Measurements from ENCODE around the gene KCNK5. TPM values are rescaled to one million over a fixed set of nuclear protein-coding genes. Genes with fewer than 3 reads are reported as not detected.

The KCNK5 gene
- total and polyA plus RNA-seq, 9 of the 15 experiments (the other 6 are each of a cell fraction or from before 2014, with no cell fraction given) = 1.5 to 45.8 (median 25.8) TPM

DNA sequence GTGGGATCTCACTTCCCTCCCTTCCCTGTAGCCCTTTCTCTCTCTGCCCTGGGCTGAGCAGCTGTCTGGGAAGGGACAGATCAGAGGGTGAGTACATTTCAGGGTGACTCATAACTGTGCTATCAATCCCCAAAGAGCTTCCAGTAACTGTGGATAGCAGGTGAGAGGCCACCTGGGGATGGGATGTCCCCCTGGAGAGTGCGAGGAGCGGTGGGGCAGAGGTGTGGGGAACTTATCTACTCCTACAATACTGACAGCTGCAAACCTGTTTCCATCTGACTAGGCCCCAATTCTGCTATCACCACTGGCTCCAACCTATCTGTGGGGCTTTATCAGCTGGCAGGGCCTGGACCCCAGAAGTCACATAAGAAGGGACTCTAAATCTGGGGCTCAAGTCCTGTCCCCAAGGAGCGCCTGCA, 32.6 kb downstream of the KCNK5 start:
- H3K9ac ChIP-seq (ENCODE audit: insufficient read depth in 1 of 2, low read depth in 2 of 2, low read length in 2 of 2) = peak overlapping the region in 1 of 2 experiments; percentile 38; a peak in 1 of 4 replicates
- WGBS (ENCODE audit: insufficient coverage, low coverage, missing lambda C conversion rate) = 21% methylated on average over 3 of the region's 3 CpGs
- peaks cover 33% of the 10 kb centered on the region for H3K9me1 ChIP-seq (ENCODE audit: control insufficient read depth, insufficient read depth, low read length)
- H2AFZ ChIP-seq (ENCODE audit: low read depth, low read length) = no peak overlapping the region
- peak; percentile 54 to 87 (median 76) for DNase-seq (ENCODE audit: extremely low read depth in 1 of 4, low spot score in 3 of 4)
- intact Hi-C loops (cut with micrococcal nuclease) = no loop called here
- peak overlapping the region; percentile 1; the same call in 1 of the 2 replicates for H3K4me2 ChIP-seq (ENCODE audit: insufficient read depth, low read length)
- ATAC-seq = peak; percentile 64
- peaks cover 22 to 31% of the 10 kb centered on the region in 2 experiments; a peak in 4 of 5 replicates for H3K4me1 ChIP-seq (replicated peaks in 1 of 2; ENCODE audit: control insufficient read depth in 2 of 2, insufficient read depth in 2 of 2, low read length in 2 of 2)
- no peak overlapping the region; the same call in 2 of the 3 replicates for H3K27ac ChIP-seq (ENCODE audit: extremely low read depth, low read depth, low read length)
- no peak overlapping the region for H3K4me3 ChIP-seq
- peak; percentile 29 for FAIRE-seq
- H3K9me3 ChIP-seq (replicated peaks; ENCODE audit: control insufficient read depth, insufficient read depth, low read depth, low read length) = no peaks in the 10 kb centered on the region
- peaks cover 92% of the 10 kb centered on the region for H3K36me3 ChIP-seq (ENCODE audit: control insufficient read depth, insufficient read depth, low read length)
- BruUV-seq (replicated peaks) = no TSS peak
- peaks cover 83% of the 10 kb centered on the region for H3K79me2 ChIP-seq (ENCODE audit: control insufficient read depth, insufficient read depth, low read length)
- in situ Hi-C loops (cut with MboI) = no loop called here
- ChIA-PET CTCF (ENCODE audit: low intra/inter-chr PET ratio) (no interaction called here), POLR2A (interaction anchor here (0.5 to 3.6 kb wide), 3 partner anchors 10 to 86 kb away, joined by 3 to 30 read pairs (median 4); no protein-coding TSS in a partner anchor)
- H4K20me1 ChIP-seq (replicated peaks; ENCODE audit: control insufficient read depth, insufficient read depth, low read length) = peaks cover 67% of the 10 kb centered on the region
- no peaks in the 10 kb centered on the region for H3K27me3 ChIP-seq (ENCODE audit: control insufficient read depth in 2 of 2, insufficient read depth in 2 of 2, low read length in 2 of 2)
- TF ChIP-seq, protein P1, sequence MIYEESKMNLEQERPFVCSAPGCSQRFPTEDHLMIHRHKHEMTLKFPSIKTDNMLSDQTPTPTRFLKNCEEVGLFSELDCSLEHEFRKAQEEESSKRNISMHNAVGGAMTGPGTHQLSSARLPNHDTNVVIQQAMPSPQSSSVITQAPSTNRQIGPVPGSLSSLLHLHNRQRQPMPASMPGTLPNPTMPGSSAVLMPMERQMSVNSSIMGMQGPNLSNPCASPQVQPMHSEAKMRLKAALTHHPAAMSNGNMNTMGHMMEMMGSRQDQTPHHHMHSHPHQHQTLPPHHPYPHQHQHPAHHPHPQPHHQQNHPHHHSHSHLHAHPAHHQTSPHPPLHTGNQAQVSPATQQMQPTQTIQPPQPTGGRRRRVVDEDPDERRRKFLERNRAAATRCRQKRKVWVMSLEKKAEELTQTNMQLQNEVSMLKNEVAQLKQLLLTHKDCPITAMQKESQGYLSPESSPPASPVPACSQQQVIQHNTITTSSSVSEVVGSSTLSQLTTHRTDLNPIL (CRISPR knock-in tag; IDR thresholded peaks at IDR 0.05) = no peak
- TF ChIP-seq BCOR (IDR thresholded peaks at IDR 0.05) (no peak), ZNF263 (CRISPR knock-in tag; IDR thresholded peaks at IDR 0.05; ENCODE audit: borderline replicate concordance) (no peak), FOSL1 (tag; conservative IDR thresholded peaks at IDR 0.05) (0 out of 2 replicates have a peak, but pooled peaks have one; percentile 49), SNIP1 (IDR thresholded peaks at IDR 0.05; ENCODE audit: low read depth) (no peak), ZNF232 (CRISPR knock-in tag; IDR thresholded peaks at IDR 0.05) (no peak), TEAD4 (IDR thresholded peaks at IDR 0.05; ENCODE audit: low read length) (peak; percentile 79), TEAD4 (CRISPR knock-in tag; IDR thresholded peaks at IDR 0.05; ENCODE audit: borderline replicate concordance) (no peak), TRIM24 (IDR thresholded peaks at IDR 0.05) (peak; percentile 48 to 66; a peak in 3 of 4 replicates), ZFPM2 (CRISPR knock-in tag; IDR thresholded peaks at IDR 0.05) (no peak), STAT5A (IDR thresholded peaks at IDR 0.05; ENCODE audit: borderline replicate concordance, low read length) (no peak)
- TF ChIP-seq, protein P2, sequence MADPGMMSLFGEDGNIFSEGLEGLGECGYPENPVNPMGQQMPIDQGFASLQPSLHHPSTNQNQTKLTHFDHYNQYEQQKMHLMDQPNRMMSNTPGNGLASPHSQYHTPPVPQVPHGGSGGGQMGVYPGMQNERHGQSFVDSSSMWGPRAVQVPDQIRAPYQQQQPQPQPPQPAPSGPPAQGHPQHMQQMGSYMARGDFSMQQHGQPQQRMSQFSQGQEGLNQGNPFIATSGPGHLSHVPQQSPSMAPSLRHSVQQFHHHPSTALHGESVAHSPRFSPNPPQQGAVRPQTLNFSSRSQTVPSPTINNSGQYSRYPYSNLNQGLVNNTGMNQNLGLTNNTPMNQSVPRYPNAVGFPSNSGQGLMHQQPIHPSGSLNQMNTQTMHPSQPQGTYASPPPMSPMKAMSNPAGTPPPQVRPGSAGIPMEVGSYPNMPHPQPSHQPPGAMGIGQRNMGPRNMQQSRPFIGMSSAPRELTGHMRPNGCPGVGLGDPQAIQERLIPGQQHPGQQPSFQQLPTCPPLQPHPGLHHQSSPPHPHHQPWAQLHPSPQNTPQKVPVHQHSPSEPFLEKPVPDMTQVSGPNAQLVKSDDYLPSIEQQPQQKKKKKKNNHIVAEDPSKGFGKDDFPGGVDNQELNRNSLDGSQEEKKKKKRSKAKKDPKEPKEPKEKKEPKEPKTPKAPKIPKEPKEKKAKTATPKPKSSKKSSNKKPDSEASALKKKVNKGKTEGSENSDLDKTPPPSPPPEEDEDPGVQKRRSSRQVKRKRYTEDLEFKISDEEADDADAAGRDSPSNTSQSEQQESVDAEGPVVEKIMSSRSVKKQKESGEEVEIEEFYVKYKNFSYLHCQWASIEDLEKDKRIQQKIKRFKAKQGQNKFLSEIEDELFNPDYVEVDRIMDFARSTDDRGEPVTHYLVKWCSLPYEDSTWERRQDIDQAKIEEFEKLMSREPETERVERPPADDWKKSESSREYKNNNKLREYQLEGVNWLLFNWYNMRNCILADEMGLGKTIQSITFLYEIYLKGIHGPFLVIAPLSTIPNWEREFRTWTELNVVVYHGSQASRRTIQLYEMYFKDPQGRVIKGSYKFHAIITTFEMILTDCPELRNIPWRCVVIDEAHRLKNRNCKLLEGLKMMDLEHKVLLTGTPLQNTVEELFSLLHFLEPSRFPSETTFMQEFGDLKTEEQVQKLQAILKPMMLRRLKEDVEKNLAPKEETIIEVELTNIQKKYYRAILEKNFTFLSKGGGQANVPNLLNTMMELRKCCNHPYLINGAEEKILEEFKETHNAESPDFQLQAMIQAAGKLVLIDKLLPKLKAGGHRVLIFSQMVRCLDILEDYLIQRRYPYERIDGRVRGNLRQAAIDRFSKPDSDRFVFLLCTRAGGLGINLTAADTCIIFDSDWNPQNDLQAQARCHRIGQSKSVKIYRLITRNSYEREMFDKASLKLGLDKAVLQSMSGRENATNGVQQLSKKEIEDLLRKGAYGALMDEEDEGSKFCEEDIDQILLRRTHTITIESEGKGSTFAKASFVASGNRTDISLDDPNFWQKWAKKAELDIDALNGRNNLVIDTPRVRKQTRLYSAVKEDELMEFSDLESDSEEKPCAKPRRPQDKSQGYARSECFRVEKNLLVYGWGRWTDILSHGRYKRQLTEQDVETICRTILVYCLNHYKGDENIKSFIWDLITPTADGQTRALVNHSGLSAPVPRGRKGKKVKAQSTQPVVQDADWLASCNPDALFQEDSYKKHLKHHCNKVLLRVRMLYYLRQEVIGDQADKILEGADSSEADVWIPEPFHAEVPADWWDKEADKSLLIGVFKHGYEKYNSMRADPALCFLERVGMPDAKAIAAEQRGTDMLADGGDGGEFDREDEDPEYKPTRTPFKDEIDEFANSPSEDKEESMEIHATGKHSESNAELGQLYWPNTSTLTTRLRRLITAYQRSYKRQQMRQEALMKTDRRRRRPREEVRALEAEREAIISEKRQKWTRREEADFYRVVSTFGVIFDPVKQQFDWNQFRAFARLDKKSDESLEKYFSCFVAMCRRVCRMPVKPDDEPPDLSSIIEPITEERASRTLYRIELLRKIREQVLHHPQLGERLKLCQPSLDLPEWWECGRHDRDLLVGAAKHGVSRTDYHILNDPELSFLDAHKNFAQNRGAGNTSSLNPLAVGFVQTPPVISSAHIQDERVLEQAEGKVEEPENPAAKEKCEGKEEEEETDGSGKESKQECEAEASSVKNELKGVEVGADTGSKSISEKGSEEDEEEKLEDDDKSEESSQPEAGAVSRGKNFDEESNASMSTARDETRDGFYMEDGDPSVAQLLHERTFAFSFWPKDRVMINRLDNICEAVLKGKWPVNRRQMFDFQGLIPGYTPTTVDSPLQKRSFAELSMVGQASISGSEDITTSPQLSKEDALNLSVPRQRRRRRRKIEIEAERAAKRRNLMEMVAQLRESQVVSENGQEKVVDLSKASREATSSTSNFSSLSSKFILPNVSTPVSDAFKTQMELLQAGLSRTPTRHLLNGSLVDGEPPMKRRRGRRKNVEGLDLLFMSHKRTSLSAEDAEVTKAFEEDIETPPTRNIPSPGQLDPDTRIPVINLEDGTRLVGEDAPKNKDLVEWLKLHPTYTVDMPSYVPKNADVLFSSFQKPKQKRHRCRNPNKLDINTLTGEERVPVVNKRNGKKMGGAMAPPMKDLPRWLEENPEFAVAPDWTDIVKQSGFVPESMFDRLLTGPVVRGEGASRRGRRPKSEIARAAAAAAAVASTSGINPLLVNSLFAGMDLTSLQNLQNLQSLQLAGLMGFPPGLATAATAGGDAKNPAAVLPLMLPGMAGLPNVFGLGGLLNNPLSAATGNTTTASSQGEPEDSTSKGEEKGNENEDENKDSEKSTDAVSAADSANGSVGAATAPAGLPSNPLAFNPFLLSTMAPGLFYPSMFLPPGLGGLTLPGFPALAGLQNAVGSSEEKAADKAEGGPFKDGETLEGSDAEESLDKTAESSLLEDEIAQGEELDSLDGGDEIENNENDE (IDR thresholded peaks at IDR 0.05; ENCODE audit: low read depth, low read length) = no peak
